ELF-1 (cell line): ENCODE measurements around the gene CNTN6.

Experiments
- DNase-seq: peaks from one replicate; pipeline ENCODE4 v3.0.0-alpha.2; 2016; ENCODE audit warnings: low read depth, low spot score

The CNTN6 gene

DNA sequence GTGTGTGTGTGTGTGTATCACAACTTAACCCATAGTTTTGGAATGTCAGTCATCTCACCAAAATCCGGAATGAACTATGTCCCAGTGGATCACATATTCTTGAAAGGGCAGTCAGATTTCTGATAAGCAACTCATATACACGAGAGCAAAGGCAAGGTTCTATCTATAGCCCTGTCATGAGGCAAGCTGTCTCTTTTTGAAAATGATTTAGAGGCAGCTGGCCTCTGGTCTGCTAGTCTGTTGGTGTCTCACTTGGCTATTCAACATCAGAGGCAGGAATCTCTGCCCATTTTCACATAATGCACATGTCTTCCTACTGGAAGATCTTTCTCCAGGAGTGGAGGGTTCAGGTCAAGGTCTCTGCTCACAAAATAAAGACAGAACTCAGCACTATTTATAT, 79.8 kb downstream of the CNTN6 start:
- no peak for DNase-seq

DNA sequence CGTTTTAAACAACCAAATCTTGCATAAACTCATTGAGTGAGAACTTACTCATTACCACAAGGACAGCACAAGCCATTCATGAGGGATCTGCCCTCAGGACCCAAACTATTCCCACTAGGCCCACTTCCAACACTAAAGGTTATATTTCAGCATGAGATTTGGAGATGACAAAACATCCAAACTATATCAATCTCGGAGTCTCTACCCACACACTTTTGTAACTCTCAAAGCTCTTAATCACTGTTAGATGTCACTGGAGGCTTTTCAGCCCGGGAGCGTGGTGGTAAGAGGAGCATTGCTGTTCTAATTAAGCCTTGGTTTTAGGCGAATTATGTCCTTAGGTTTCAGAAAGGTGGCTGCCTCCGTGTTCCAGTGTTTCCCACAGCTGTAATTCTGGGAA, 86.3 kb downstream of the CNTN6 start:
- DNase-seq, result no peak

DNA sequence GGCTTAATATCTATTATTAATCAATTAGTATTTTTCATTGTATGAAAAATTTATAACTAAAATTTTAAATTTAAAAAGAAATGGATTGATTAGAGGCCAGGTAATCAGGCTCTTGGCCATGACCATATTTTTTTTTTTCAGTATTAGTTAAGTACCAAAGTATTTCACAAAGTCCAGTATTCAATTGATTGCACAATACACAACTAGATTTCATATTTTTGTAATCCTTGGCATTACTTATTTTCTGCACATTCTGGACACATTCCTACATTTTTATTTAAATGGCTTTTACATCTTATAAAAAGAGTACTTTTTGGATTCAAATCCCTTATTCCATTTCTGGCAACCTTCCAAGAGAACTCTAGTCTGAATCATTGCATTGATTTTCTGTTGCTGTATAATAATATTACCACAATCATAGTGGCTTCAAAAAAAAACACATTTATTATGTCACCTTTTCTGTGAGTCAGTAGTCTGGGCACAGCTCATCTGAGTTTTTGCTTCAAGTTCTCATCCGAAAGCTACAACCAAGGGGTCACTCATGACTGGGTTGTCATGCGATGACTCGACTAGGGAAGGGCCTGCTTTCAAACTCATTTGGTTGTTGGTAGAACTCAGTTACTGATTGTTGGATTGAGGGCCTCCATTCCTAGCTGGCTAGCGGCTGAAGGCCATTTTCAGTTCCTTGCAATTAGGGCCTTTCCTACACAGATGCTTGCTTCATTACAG, 90.7 kb downstream of the CNTN6 start:
- DNase-seq, result no peak

DNA sequence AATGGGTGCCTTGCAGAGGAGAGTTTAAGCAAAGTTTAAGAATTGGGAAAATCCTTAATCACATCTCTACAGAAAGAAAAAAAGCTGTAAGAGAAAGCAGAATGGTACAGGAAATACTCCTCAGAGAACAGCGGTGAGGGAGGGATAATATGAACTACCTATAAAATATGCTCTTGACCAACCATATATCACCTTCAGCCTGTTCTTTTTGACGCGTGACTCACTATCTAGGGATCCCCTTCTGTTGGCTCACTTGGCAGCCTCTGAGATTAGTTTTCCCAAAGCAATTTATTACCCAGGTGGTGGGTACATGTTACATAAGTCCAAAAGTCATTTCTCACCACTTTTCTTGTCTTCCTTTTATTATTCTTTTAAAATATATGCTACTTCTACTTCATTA, 97.7 kb downstream of the CNTN6 start:
- no peak for DNase-seq

DNA sequence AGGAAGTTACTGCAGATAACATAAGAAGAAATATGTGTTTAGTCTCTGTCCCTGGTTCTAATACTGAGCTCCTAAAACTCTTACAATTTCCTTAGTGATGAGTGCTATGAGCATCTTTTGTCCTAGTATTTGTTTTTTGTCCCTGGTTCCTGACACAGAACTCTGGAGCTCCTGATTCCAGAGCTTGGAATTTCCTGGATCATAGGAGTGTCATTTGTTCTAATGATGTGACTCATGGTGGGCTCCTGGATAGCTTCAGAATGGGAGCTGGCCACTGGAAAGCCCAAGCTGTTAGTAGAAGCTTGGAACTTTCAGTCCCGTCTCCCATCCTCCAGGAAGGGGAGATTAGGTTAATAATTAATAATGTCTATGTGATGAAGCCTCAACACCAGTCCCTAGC, 98.2 kb downstream of the CNTN6 start:
- no peak for DNase-seq

DNA sequence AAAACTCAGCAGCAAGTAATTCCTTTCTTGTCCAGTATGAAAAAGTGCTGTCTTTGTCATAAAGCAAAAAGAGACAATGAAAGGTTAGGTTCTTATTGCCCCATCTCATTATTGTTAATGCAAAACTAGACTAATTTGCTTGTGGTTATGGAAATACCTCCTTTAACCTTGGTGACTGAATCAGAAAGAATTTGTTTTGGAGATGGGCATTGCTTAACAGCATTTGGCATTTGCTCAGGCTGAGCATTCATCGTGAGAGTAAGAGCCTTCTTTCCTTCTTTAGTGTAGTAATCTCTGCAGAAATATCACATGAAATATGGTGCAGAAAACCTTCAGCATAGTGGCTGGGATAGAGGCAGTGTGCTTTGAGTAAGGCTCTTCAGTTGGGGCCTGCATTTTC, 103.1 kb downstream of the CNTN6 start:
- no peak for DNase-seq

DNA sequence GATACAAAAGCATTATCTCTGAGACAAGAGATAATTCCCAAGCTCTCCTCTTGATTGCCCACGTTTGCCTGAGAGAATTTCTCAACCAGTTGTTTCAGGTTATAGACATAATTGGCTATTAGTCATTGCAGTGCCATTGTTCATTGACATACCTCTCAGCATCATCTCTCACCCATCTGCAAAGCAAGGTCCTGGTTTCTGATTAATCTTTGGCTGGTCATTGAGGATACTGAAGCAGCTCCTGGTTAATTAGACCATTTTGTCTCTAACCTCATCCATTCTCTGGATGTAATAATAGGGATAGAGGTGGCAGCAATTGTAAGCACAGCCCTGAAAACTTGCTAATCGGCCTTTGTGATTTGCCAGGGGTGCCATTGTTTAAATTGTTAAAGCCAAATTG, 104.2 kb downstream of the CNTN6 start:
- no peak for DNase-seq

DNA sequence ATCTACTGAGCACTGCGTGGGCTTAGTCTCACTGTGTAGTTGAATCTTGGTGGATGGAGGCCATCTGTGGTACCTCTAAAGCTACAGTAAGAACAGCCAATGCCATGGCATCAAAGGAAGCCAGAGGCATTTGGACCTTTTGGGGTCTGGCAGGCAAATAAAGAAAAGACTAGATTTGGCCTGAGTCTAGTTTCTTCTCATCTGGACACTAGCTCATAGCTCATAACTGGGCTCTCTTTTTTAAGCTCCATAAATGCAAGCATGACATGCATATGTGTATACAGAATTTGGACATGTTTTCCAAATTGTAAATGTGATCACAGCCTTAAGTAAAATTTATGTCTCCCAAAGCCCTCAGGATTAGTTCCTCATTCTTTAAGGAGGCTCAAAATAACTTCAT, 107.5 kb downstream of the CNTN6 start:
- DNase-seq, result no peak

DNA sequence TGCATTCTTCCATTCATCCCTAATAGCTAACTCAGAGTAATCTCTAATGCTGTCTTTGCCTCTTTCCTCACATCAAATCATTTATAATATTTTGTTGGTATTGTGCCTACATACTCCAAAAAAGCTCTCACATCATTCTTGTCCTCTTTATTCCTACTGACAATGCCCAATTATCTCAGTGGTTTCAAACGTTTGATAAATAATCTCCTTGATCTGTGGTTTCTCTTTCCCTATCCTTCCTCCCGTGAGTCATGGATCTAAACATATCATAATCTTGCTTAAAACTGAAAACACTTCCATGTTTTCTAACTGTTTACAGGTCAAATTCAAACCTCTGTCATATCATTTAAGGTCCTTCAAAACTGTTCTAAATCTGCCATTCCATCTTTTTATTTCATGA, 115.1 kb downstream of the CNTN6 start:
- no peak for DNase-seq

DNA sequence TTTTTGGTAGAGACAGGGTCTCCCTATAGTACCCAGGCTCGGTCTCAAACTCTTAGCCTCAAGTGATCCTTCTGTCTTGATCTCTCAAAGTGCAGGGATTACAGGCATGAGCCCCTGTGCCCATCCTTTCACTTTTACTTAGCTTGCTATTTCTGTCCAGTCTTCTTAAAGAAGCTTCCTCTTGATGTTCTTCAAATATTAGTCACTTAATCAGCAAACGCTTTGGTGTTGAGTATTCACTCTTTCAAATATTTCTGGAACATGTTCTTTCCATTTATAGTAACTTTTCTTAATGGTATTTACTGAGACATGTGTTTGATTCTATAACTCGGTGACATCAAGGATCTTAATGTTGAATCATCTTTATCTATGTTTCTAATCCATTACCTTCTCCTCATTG, 122.1 kb downstream of the CNTN6 start:
- DNase-seq, result no peak

DNA sequence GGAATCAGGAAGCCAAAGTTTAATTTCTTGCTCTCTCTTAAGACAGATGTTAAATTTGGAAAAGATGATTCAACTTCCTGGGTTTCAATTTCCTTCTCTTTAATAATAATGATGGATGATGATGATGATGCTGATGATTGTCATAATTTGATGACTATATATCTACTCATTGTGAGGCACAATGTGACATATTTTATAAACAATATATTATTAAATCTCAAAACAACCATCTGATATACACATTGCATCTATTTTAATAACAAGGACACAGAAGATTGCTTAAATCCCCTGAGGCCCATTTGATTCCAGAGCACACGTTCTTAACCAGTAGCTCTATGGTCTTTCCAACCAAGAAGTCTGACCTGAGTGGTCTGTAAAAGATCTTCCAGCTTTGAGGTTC, 124.0 kb downstream of the CNTN6 start:
- DNase-seq, result no peak

DNA sequence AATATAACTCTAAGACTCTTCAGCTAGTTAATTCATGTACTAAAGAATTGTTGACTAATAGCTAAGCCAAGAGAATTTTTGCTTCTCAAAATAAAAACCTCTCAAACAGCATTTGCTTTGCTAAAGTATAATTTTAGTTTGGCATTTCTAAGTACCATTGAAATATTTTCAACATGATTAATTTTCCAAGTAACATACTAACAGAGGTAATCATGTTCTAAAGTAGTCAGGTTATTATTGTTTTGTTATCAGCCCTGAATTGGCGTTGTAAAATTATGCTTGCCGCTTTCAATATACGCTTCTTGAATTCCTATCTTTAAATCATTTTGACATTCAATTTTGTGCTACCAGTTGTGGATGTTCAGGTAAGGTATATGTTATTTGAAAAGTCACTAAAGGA, 134.3 kb downstream of the CNTN6 start:
- no peak for DNase-seq

DNA sequence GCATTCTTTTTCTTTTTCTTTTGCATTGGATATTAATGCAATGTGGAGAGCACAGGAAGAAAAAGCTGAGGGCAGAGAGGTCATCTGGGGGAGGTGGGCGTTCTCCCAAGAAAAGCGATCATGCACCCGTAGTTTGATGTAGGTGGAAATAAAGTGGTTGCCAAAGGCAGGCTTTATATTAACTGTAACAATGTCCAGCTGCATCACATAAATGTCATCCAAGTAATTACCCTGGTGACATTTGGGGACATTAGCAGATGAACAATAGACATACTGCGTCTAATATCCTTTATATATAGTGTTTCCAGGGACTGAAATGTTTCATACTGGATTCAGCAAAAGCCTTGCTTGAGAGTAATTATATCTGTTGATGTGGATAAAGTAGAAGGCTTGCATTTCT, 135.5 kb downstream of the CNTN6 start:
- no peak for DNase-seq

DNA sequence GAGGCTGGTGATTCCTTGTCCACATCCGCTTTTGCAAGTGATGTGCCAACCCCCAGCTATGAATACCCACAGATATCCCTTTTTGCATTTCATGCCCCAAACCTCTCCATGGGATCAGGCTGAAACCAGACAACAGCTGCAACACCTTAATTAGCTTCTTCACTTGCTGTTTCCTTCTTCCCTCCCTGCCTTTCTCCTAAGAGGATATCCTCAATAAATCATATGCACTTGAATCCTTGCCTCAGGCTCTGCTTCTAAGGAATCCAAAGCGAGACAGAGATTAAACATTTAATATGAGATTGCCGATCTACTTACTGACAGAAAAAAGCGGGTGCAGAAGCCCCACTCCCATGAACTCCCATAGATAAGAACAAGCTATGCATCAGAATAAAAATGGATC, 138.1 kb downstream of the CNTN6 start:
- no peak for DNase-seq

DNA sequence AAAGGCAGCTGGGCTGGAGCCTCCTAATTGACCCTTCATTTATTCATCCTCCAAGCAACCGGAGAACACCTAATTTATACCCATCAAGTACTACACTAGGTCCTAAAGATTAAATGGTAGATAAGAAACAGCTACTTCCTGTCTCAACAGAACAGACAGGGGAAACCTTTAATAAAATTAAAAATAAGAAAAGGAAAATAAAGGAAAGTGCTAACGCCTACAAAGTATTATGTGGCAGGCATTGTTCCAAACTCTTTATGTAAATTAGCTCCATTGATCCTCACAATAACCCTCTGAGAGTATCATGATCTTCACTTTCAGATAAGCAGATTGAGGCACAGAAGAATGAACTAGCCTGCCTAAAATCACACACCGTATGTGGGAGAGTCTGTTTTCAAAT, 139.5 kb downstream of the CNTN6 start:
- DNase-seq, result no peak

DNA sequence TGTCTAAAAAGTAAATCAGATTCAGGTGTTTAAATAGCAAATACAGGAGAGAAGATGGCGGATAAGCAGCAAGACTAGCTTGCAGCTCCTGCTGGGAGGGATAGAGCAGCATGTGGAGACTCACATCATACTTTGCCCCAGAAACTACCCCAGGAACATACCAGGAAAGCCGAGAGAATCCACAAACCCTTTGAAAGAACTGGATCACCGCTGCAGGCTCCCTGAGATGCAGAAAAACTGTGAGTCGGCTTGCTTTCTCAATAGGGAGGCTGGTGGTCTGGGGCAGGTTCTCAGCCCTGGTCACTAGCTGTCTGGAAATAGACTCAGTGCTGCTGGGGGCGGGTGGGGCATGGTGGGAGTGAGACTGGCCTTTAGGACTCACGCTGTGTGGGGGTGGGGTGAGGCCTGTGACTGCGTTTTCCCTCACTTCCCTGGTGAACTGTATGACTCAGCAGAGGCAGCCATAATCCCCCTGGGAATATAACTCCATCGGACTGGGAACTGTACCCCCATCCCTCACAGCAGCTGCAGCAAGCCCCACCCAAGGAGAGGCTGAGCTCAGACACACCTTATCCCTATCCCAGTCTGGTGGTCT, 142.8 kb downstream of the CNTN6 start:
- DNase-seq, result no peak

DNA sequence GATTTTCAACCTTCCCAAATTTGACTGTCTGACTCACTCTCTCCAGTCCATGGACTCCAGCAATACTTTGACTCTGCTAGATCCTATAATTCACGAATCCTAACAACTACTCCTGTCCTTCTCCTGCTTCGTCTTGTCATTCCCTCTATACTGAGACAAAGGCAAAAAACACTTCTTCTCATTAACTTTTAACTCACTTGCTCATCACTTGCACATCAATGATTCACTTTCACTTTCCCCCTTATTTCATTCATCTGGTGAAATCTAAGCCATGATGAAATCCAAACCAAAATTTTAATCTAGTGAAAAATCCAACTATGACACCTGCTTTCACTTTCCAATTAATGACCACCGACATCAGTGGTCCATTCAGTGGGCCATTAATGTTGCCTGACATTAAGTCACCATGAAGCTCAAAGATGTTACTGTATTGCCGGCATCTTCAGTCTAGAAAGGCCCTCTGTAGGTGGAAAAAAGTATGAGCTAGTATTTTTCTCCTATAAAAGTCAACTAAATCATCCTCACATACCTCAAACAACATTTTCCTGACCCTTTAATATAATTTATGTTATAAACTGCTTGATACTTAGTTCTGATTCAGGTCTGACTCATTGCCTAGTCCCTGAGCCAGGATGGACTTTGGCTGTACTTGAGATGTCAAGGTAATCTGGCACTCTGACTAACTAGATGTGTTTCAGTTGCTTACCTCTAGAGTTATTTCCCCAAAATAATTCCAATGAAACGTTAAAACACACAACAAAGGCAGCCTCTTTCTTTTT, 158.6 kb downstream of the CNTN6 start:
- no peak for DNase-seq

DNA sequence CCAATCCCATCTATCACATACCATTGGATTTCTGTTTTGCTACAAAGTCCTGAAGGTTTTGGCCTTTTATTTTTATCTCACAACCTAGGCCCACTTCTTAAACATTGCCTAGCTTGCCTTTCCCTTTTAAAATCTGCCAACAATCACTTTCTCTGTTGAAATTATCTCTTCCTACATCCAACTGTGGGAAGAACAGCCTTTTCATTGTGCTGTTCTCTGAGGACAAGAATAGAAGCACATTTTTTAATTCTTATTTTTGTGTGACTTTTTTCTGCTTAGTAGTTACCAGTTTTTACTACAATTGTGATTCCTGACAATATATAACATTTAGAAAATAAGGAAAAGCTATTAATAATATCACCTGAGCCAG, 159.2 kb downstream of the CNTN6 start:
- no peak for DNase-seq

DNA sequence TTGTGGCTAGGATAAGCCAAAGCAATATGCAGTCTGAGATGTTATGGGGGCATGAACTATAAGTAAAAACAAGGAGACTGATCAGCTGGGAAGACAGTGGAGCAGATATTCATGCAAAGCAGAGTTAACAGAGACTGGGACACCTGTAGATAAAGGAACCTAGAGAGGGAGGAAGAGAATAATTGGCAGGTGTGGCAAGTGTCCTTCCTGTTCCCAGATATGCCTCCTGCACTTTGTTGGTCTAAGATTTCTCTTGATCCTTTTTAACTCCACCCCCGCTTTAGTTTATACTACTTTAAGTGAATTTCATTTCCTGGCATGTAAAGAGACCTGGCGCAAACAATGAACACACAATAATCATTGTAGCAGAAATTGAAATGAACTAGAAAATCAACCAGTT, 169.4 kb downstream of the CNTN6 start:
- DNase-seq, result no peak

DNA sequence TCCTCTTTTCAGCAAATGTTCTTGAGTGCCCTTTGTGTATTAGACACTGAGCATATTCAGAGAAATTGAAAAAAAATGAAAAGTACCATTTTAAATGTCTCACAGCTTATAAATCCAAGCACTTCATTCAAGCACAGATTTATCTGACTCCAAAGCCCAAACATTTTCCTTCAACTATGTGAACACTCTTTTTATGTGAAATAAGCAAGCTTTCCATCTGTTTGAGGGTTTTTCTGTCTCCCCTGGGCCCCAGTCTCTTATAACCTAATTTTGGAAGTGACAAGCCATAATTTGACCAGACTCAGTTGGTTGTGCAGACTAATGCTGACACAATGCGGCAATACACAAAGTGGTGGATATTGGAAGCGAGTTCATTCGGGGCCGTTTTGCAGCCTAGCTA, 170.3 kb downstream of the CNTN6 start:
- DNase-seq, result no peak

DNA sequence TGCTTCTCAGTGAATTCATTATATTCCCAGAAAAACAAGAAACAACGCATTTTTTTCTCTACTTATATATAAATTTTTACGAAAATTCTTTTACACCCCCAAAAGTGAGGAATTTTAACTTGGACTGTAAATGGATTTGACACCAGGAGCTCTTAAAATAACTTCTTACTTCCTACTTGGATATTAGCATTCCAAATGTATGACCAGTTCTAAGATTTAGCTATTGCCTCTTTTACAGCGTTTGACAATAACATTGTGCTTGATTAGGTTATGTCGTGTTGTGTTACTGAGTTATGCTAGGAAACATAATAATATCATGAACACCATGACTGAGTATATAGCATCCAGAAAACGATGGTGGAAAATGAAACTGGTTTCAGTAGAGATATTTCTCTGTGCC, 177.0 kb downstream of the CNTN6 start:
- DNase-seq, result no peak

DNA sequence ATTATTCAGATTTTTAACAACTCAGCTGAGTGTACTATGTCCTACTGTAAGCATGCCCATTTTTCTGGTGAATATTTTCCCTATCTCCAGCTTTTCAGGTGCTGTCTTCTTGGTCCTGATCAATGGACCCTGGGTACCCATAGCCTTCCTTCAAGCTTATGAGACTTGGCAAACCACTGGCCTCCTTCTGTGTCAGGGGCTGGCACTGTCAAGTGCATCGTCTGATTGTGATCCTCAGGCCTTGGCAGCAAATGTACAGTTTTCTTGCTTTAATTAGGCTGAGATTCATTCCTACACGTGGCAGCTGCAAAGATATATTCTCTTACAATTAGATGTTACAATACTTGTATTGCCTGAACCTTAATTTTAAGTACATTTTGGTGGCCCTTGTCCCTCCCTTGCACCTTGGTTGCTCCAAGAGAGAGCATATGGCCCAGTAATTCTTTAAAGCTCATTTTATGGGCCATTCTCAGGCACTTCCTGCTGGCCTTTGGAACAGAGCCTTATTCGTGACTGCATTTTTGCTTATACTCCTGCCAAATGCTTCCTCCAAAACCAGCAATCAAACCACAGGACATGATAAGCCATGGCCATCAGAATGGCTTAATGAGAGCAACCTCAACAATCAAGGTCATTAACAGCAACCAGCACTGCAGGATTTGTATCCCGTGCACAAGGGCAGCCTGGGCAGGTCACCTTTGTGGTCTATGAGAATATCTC, 179.9 kb downstream of the CNTN6 start:
- DNase-seq, result no peak

DNA sequence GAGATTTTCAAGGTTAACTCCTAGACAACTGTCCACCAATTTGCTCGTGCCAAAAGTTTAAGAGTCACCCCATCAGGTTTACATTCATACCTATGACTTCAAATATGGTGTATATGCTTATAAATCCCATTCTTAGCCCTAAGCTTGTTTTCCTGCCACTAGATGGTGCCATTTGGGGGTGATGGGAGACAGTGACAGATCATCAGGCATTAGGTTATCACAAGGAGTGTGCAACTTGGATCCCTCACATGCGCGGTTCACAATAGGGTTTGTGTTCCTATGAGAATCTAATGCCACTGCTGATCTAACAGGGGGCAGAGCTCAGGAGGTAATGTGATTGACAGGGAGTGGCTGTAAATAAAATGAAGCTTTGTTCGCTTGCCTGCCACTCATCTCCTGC, 182.7 kb downstream of the CNTN6 start:
- no peak for DNase-seq
